SK-N-SH (cell line): ENCODE measurements around the gene CAPN3.

Source experiments
- ELF1 ChIP-seq: IDR thresholded peaks from 2 replicates; pipeline ENCODE4 v1.4.0; 2012
- EZH2phosphoT487 ChIP-seq: fragments of 200-600 bp; sonication (generic); IDR thresholded peaks from 2 replicates; pipeline ENCODE4 v1.6.1; 2017; ENCODE audit warnings: low read depth, mixed run types, mild to moderate bottlenecking, antibody characterized with exemption, moderate library complexity, borderline replicate concordance
- GATA2 ChIP-seq: sonication (generic); formaldehyde crosslinking; IDR thresholded peaks from 2 replicates; pipeline ENCODE4 v1.5.0; 2020; ENCODE audit warnings: mild to moderate bottlenecking, missing genetic modification reagents
- POLR2AphosphoS5 ChIP-seq: IDR thresholded peaks from 2 replicates; pipeline ENCODE4 v1.6.1; 2012; ENCODE audit warnings: low read depth, low read length
- RCOR1 ChIP-seq: fragments of 150-350 bp; IDR thresholded peaks from 2 replicates; pipeline ENCODE4 v1.6.1; 2017; ENCODE audit warnings: antibody characterized with exemption, low read length
- RFX5 ChIP-seq: IDR thresholded peaks from 2 replicates; pipeline ENCODE4 v1.6.1; 2012; ENCODE audit warnings: mild to moderate bottlenecking, improper control_type of control experiment, low read length
- TF ChIP-seq, protein P1 (sequence below): fragments of 200-600 bp; sonication (generic); IDR thresholded peaks from 2 replicates; pipeline ENCODE4 v1.6.1; 2017; ENCODE audit warnings: antibody characterized with exemption, mild to moderate bottlenecking, moderate library complexity
- TF ChIP-seq, protein P2 (sequence below): IDR thresholded peaks from 2 replicates; pipeline ENCODE4 v1.4.0; 2012; ENCODE audit warnings: low read depth, borderline replicate concordance

DNA sequence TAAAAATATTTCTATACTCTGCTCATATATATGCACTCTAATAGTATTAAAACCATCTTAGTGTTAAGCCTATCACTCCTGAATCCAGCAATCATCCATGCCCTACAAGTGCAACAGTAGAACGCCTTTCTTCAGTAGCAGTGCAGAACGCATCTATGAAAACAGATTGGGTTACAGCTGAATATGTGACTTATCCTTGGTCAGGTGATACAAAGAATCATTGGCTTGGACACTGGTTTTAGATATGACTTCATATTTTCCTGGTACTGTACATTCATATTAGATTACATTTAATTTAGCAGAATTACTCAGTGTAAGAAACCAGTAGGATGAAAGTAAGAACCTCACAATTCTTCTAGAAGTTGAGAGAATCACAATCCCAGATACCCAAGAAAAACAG is 88.3 kb downstream of the CAPN3 start:
- TF ChIP-seq, protein P1, sequence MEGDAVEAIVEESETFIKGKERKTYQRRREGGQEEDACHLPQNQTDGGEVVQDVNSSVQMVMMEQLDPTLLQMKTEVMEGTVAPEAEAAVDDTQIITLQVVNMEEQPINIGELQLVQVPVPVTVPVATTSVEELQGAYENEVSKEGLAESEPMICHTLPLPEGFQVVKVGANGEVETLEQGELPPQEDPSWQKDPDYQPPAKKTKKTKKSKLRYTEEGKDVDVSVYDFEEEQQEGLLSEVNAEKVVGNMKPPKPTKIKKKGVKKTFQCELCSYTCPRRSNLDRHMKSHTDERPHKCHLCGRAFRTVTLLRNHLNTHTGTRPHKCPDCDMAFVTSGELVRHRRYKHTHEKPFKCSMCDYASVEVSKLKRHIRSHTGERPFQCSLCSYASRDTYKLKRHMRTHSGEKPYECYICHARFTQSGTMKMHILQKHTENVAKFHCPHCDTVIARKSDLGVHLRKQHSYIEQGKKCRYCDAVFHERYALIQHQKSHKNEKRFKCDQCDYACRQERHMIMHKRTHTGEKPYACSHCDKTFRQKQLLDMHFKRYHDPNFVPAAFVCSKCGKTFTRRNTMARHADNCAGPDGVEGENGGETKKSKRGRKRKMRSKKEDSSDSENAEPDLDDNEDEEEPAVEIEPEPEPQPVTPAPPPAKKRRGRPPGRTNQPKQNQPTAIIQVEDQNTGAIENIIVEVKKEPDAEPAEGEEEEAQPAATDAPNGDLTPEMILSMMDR, result no peak
- TF ChIP-seq, protein P2, sequence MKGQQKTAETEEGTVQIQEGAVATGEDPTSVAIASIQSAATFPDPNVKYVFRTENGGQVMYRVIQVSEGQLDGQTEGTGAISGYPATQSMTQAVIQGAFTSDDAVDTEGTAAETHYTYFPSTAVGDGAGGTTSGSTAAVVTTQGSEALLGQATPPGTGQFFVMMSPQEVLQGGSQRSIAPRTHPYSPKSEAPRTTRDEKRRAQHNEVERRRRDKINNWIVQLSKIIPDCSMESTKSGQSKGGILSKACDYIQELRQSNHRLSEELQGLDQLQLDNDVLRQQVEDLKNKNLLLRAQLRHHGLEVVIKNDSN, result no peak
- no peak for TF ChIP-seq POLR2AphosphoS5
- no peak for TF ChIP-seq RCOR1
- TF ChIP-seq ELF1, result no peak
- no peak for TF ChIP-seq EZH2phosphoT487
- TF ChIP-seq RFX5, result no peak
- no peak for TF ChIP-seq GATA2
